Nephron (organoid): ENCODE results near the gene PLA2G12A.

Source experiments
- H3K27ac Mint-ChIP-seq, 3 experiments: 2 replicates each; pipeline ENCODE4 v1.8.0; 2020; ENCODE audit warnings: mixed read lengths in 3 of 3, mild to moderate bottlenecking in 2 of 3, moderate library complexity in 1 of 3
- H3K27me3 Mint-ChIP-seq: 2 replicates; pipeline ENCODE4 v1.8.0; 2021; ENCODE audit warnings: low read depth, mild to moderate bottlenecking, moderate library complexity, mixed read lengths
- H3K36me3 Mint-ChIP-seq: 2 replicates; pipeline ENCODE4 v1.8.0; 2020; ENCODE audit warnings: low read depth, mixed read lengths
- H3K4me1 Mint-ChIP-seq: 2 replicates; pipeline ENCODE4 v1.8.0; 2020; ENCODE audit warnings: mixed read lengths
- H3K4me3 Mint-ChIP-seq, 3 experiments: 2 replicates each; pipeline ENCODE4 v1.8.0; 2020; ENCODE audit warnings: mild to moderate bottlenecking in 3 of 3, mixed read lengths in 3 of 3, moderate library complexity in 2 of 3
- H3K9me3 Mint-ChIP-seq: 2 replicates; pipeline ENCODE4 v1.8.0; 2020; ENCODE audit warnings: mixed read lengths
- TF ChIP-seq, protein P1 (sequence below), 3 experiments: fragments of 200-600 bp; sonication (generic); IDR thresholded peaks; one replicate each; pipeline ENCODE4 v1.5.0; 2021; ENCODE audit warnings: antibody characterized with exemption in 3 of 3; ENCODE audit not compliant: unreplicated experiment in 3 of 3

The PLA2G12A gene

DNA sequence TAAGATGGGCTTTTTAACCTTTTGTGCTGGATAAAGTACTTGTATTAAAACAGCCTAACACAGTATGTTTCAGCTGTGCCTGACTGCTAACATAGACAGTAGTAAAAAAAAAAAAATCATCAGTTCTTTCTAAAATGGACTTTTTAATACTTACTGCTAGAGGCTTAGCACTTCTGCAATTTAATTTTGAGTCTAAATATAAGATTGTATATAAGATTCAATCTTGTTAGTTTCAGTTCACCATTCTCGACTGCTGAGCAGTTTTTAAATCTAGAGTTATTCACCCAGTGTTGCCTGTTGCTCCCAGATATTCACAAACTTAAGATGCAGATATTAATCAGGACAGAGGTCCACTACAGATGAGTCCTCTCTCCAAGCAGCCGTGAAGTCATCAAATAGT is 6.8 kb downstream of the PLA2G12A start:
- Mint-ChIP-seq H3K27ac (no peak overlapping the region), H3K9me3 (peaks cover 5% of the 10 kb centered on the region), H3K4me3 (no peak overlapping the region), H3K4me1 (peaks cover 5% of the 10 kb centered on the region), H3K36me3 (peaks cover 31% of the 10 kb centered on the region), H3K27me3 (no peaks in the 10 kb centered on the region)
- TF ChIP-seq, protein P1, sequence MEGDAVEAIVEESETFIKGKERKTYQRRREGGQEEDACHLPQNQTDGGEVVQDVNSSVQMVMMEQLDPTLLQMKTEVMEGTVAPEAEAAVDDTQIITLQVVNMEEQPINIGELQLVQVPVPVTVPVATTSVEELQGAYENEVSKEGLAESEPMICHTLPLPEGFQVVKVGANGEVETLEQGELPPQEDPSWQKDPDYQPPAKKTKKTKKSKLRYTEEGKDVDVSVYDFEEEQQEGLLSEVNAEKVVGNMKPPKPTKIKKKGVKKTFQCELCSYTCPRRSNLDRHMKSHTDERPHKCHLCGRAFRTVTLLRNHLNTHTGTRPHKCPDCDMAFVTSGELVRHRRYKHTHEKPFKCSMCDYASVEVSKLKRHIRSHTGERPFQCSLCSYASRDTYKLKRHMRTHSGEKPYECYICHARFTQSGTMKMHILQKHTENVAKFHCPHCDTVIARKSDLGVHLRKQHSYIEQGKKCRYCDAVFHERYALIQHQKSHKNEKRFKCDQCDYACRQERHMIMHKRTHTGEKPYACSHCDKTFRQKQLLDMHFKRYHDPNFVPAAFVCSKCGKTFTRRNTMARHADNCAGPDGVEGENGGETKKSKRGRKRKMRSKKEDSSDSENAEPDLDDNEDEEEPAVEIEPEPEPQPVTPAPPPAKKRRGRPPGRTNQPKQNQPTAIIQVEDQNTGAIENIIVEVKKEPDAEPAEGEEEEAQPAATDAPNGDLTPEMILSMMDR (IDR thresholded peaks at IDR 0.05; ENCODE audit: unreplicated experiment in 3 of 3), result no peak

DNA sequence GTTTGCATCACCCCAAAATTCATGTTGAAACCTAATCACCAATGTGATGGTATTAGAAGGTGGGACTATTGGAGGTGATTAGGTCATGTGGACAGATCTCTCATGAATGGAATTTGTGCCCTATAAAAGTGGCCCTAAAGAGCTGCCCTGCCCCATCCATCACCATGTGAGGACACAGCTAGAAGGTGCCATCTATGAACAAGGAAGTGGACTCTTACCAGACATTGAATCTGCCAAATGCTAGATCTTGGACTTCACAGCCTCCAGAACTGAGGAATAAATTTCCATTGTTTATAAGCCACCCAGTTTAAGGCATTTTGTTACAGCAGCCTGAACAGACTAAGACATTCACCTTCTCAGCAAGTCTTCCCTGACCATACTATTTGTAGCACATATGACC is 7.5 kb downstream of the PLA2G12A start:
- Mint-ChIP-seq H3K27ac (no peak overlapping the region), H3K4me3 (no peak overlapping the region), H3K27me3 (no peaks in the 10 kb centered on the region), H3K9me3 (peaks cover 5% of the 10 kb centered on the region), H3K36me3 (peaks cover 33% of the 10 kb centered on the region), H3K4me1 (no peaks in the 10 kb centered on the region)
- TF ChIP-seq, protein P1 (IDR thresholded peaks at IDR 0.05; ENCODE audit: unreplicated experiment in 3 of 3), result no peak

DNA sequence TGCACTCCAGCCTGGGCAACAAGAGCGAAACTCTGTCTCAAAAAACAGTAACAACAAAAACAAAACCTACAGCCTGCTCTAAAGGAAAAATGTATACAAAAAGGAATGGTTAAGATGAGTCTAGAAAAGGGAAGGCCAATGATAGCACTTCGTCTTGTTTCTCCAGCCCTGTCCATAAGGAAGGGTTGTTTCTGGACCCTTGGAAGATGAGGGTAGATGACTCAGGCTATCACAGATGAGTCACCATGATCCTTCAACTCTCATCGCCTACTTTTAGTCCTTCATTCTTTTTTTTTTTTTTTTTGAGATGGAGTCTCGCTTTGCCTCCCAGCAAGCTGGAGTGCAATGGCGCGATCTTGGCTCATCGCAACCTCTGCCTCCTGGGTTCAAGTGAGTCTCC is 8.8 kb downstream of the PLA2G12A start:
- no peaks in the 10 kb centered on the region for H3K4me1 Mint-ChIP-seq
- H3K27ac Mint-ChIP-seq, result no peak overlapping the region
- no peak overlapping the region for H3K4me3 Mint-ChIP-seq
- H3K27me3 Mint-ChIP-seq, result no peaks in the 10 kb centered on the region
- peaks cover 38% of the 10 kb centered on the region for H3K36me3 Mint-ChIP-seq
- H3K9me3 Mint-ChIP-seq, result peaks cover 5% of the 10 kb centered on the region
- TF ChIP-seq, protein P1 (IDR thresholded peaks at IDR 0.05; ENCODE audit: unreplicated experiment in 3 of 3), result no peak

DNA sequence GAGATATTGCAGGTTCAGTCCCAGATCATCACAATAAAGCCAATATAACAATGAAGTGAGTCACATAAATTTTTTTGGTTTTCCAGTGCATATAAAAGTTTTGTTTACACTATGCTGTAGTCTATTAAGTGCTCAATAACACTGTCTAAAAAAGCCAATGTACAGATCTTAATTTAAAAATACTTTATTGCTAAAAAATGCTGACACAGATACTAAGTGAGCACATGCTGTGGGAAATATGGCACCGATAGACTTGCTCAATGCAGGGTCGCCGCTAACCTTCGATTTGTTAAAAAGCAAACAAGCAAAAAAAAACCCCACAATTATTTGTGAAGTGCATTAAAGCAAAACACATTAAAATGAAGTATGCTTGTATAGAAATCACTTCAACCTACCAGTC is 10.3 kb downstream of the PLA2G12A start:
- Mint-ChIP-seq H3K27ac (no peak overlapping the region), H3K4me1 (no peaks in the 10 kb centered on the region), H3K36me3 (peaks cover 38% of the 10 kb centered on the region), H3K9me3 (peaks cover 5% of the 10 kb centered on the region), H3K4me3 (no peak overlapping the region), H3K27me3 (no peaks in the 10 kb centered on the region)
- TF ChIP-seq, protein P1 (IDR thresholded peaks at IDR 0.05; ENCODE audit: unreplicated experiment in 3 of 3), result no peak

DNA sequence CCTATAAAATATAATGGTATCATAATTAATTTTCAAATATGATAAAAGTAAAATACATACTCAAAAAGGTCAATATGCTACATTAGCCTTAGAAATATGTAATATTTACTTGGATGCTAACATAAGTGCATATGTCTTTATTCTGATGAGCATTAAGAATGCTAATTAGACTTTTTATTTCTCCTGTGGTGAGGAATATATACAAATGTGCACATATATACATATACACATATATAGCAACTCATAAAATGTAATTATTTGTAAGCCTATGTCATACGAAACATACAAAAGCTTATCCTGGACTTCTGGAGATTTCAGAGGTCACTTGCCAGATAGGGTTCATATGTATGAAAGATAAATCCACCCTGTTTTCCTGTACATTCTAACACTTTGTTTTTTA is 11.1 kb downstream of the PLA2G12A start:
- Mint-ChIP-seq H3K27ac (no peak overlapping the region), H3K4me1 (no peaks in the 10 kb centered on the region), H3K4me3 (no peak overlapping the region), H3K27me3 (no peaks in the 10 kb centered on the region), H3K36me3 (peaks cover 40% of the 10 kb centered on the region), H3K9me3 (peaks cover 5% of the 10 kb centered on the region)
- TF ChIP-seq, protein P1 (IDR thresholded peaks at IDR 0.05; ENCODE audit: unreplicated experiment in 3 of 3), result no peak

DNA sequence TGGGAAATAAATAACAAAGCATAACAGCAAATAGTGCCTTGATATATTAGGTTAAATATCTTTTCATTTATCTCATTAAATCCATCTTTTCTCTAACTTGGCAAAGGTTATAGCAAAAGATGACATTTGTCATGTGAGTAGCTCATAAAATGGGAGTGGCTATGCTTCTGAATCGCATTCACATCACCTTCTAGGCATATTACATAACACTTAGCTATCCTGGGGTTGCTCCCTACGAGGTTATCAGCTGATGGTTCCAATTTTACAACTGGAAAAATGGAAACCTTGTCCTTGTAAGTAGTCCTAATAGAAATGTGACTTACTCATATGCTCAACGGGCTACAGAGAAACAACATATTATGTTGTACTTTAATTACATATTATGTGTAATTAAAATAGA is 16.4 kb downstream of the PLA2G12A start:
- no peak overlapping the region for H3K27ac Mint-ChIP-seq
- H3K4me1 Mint-ChIP-seq, result no peaks in the 10 kb centered on the region
- no peaks in the 10 kb centered on the region for H3K27me3 Mint-ChIP-seq
- TF ChIP-seq, protein P1 (IDR thresholded peaks at IDR 0.05; ENCODE audit: unreplicated experiment in 3 of 3), result no peak
- H3K9me3 Mint-ChIP-seq, result no peaks in the 10 kb centered on the region
- no peak overlapping the region for H3K4me3 Mint-ChIP-seq
- H3K36me3 Mint-ChIP-seq, result peaks cover 41% of the 10 kb centered on the region
